ENCODE data around the gene VAV2.

Gene VAV2

DNA sequence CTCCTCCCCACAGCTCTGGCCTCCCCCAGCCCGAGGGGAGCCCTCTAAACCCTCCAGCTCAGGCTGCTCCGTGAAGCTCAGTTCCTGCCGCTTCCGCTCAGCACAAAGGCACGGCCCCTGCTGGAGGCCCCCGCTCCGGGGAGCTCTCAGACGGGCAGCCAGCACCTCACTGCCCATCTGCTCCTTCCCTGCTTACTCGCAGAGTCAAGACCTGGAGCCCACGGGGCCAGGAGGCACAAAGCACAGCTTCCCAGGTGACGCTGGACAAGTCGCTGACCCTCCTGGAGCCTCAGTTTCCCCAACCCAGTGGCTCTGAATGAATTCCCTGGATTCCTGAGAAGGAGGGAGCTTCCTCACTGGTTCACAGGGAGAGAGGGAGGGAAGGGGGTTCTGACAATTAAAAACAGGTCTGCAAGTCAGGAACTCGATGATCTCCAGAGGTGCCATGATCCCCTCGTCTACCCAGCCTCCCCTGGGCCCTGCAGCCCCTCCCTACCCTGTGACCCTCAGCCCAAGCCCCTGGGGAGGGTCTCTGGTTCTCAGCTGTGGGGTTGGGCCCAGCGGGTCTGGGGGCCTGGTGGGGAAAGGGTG, 36.2 kb downstream of the VAV2 start:
- H3K4me3 ChIP-seq (ENCODE audit: severe bottlenecking), result no peak overlapping the region
- H3K27me3 ChIP-seq (ENCODE audit: insufficient read depth, poor library complexity, severe bottlenecking), result no peaks in the 10 kb centered on the region
- no peak for ATAC-seq (ENCODE audit: low read depth)
- no peaks in the 10 kb centered on the region for H3K9me3 ChIP-seq (ENCODE audit: severe bottlenecking)
- TF ChIP-seq, protein P1, sequence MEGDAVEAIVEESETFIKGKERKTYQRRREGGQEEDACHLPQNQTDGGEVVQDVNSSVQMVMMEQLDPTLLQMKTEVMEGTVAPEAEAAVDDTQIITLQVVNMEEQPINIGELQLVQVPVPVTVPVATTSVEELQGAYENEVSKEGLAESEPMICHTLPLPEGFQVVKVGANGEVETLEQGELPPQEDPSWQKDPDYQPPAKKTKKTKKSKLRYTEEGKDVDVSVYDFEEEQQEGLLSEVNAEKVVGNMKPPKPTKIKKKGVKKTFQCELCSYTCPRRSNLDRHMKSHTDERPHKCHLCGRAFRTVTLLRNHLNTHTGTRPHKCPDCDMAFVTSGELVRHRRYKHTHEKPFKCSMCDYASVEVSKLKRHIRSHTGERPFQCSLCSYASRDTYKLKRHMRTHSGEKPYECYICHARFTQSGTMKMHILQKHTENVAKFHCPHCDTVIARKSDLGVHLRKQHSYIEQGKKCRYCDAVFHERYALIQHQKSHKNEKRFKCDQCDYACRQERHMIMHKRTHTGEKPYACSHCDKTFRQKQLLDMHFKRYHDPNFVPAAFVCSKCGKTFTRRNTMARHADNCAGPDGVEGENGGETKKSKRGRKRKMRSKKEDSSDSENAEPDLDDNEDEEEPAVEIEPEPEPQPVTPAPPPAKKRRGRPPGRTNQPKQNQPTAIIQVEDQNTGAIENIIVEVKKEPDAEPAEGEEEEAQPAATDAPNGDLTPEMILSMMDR (IDR thresholded peaks at IDR 0.05; ENCODE audit: poor library complexity, severe bottlenecking), result no peak
- no peak for DNase-seq (ENCODE audit: low spot score)
- H3K36me3 ChIP-seq (ENCODE audit: low read depth), result peaks cover 11% of the 10 kb centered on the region; the same call in 1 of the 2 replicates
- H3K4me1 ChIP-seq (ENCODE audit: insufficient read depth, poor library complexity, severe bottlenecking), result peaks cover 26% of the 10 kb centered on the region
- H3K27ac ChIP-seq (ENCODE audit: poor library complexity, severe bottlenecking), result peak overlapping the region; percentile 73

DNA sequence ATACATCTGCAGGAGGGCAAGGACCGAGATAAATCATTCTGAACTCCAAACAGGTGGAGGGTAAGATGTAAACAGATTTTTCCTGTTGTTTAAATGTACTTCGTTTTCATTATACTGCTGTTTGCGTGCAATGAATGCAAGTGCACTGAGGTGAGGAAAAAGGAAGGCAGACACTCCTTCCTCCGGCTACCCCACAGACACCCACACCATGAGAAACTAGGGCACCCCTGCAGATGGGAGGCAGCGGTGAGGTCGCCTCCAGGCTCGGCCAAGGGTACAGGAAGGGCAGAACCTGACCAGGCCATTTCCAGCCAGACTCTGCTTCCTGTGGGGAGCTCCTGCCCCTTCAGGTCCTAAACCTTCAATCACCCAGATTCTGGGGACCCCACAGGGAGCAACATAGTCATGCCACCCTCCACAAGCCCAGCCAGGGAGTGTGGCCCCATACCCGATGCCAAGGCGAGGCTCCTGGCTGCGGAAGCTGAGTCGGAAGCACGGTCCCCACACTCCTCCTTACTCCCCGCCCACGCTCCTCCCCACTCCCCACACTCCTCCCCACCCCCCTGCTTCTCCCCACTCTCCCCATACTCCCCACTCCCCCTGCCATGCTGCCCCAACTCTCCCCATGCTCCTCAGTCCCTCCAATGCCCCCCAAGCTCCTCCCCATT, 37.1 kb downstream of the VAV2 start:
- Histone ChIP-seq H3K4me3 (ENCODE audit: severe bottlenecking) (no peak overlapping the region), H3K4me1 (ENCODE audit: insufficient read depth, poor library complexity, severe bottlenecking) (peaks cover 20% of the 10 kb centered on the region), H3K27ac (ENCODE audit: poor library complexity, severe bottlenecking) (no peak overlapping the region), H3K27me3 (ENCODE audit: insufficient read depth, poor library complexity, severe bottlenecking) (no peaks in the 10 kb centered on the region), H3K9me3 (ENCODE audit: severe bottlenecking) (no peaks in the 10 kb centered on the region), H3K36me3 (ENCODE audit: low read depth) (peaks cover 11% of the 10 kb centered on the region; the same call in 1 of the 2 replicates)
- TF ChIP-seq, protein P1 (IDR thresholded peaks at IDR 0.05; ENCODE audit: poor library complexity, severe bottlenecking), result no peak
- no peak for DNase-seq (ENCODE audit: low spot score)
- ATAC-seq (ENCODE audit: low read depth), result no peak

DNA sequence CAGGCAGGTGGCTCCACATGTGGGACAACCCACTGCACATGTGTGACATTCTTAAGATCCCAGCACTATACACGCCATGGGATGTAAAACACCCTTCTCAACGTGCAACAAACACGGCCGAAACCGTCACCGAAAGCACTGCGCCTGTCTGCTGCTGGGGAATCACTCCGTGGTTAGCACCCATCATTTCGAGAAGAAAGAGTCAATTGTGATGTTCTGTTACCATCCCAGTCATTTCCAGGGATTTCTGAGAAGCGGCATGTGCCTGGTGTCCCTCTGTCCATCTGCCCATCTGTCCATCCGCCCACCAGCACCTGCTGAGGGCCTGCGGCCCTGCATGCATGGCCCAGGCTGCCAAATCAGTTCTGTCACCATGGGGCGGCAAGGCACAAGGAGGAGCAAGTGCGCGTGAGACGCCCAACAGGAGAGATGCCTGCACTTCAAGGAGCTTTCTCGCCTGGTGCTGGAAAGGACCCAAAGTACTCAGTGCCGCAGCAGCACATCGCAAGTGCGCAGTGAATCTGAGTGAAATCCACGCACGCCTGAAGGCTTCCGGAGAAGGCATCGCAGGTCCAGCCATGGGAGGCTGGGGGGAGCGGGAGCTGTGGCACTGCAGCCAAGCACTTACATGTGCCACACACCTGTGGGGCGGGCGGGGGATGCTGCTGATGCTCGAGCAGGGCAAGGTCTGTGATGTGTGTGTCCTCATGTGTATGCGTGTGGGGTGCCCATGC, 38.0 kb downstream of the VAV2 start:
- Histone ChIP-seq H3K4me3 (ENCODE audit: severe bottlenecking) (no peak overlapping the region), H3K9me3 (ENCODE audit: severe bottlenecking) (no peaks in the 10 kb centered on the region), H3K36me3 (ENCODE audit: low read depth) (peaks cover 11% of the 10 kb centered on the region; the same call in 1 of the 2 replicates), H3K27ac (ENCODE audit: poor library complexity, severe bottlenecking) (no peak overlapping the region), H3K4me1 (ENCODE audit: insufficient read depth, poor library complexity, severe bottlenecking) (peaks cover 12% of the 10 kb centered on the region), H3K27me3 (ENCODE audit: insufficient read depth, poor library complexity, severe bottlenecking) (no peaks in the 10 kb centered on the region)
- ATAC-seq (ENCODE audit: low read depth), result no peak
- TF ChIP-seq, protein P1 (IDR thresholded peaks at IDR 0.05; ENCODE audit: poor library complexity, severe bottlenecking), result no peak
- no peak for DNase-seq (ENCODE audit: low spot score)

DNA sequence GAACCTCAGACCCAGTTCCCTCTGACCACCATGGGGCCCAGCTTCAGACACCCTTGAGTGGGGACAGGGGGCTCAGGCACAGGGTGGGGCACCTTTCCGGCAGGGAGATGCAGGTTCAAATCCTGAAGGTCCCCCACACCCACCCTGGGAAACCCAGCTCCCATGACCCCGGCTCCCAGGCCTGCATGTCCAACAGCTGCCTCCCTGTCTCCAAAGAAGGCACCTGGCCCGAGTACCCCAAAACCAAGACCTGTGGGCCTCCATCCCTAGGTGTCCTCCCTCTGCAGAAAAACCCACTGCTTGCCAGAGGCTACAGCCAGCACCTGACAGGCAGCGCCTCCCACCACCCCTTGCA, 38.5 kb downstream of the VAV2 start:
- ATAC-seq (ENCODE audit: low read depth) (no peak), DNase-seq (ENCODE audit: low spot score) (no peak)
- Histone ChIP-seq H3K27me3 (ENCODE audit: insufficient read depth, poor library complexity, severe bottlenecking) (no peaks in the 10 kb centered on the region), H3K9me3 (ENCODE audit: severe bottlenecking) (no peaks in the 10 kb centered on the region), H3K4me1 (ENCODE audit: insufficient read depth, poor library complexity, severe bottlenecking) (peaks cover 6% of the 10 kb centered on the region), H3K36me3 (ENCODE audit: low read depth) (peaks cover 11% of the 10 kb centered on the region; the same call in 1 of the 2 replicates), H3K4me3 (ENCODE audit: severe bottlenecking) (no peak overlapping the region), H3K27ac (ENCODE audit: poor library complexity, severe bottlenecking) (no peak overlapping the region)
- TF ChIP-seq, protein P1 (IDR thresholded peaks at IDR 0.05; ENCODE audit: poor library complexity, severe bottlenecking), result no peak
